Measurements from ENCODE around the gene B3GALNT2.

GRCh38 chr1:235507623-235508022 lies 3.4 kb upstream of the B3GALNT2 start:
- no peak for TF ChIP-seq CTCF (conservative IDR thresholded peaks at IDR 0.05)
- TF ChIP-seq ZFX (IDR thresholded peaks at IDR 0.05): no peak

All from C4-2B (cell line).